BJ (cell line): ENCODE data around the gene LCAT. TPM values are rescaled to one million over a fixed set of nuclear protein-coding genes. Genes with fewer than 3 reads are reported as not detected.

Experiments used
- CTCF ChIA-PET: fragments of 350-600 bp; formaldehyde crosslinking; extraction: SDS; loops from one replicate; lab custom pipeline; 2021; ENCODE audit warnings: antibody characterized with exemption, inconsistent platforms; lab: Yijun Ruan, JAX
- POLR2A ChIA-PET: fragments of 300-600 bp; sonication (Branson Sonifier 250); formaldehyde crosslinking; extraction: SDS; loops from one replicate; lab custom pipeline; 2021; ENCODE audit warnings: antibody characterized with exemption; lab: Charles Lee
- DNase-seq: peaks from one replicate; pipeline ENCODE4 v3.0.0-alpha.2; 2011; ENCODE audit warnings: low read depth
- H3K27me3 ChIP-seq: 2 replicates; pipeline ENCODE4 v1.6.0; 2011; ENCODE audit warnings: low read length; ENCODE audit not compliant: control insufficient read depth, insufficient read depth
- H3K36me3 ChIP-seq: 2 replicates; pipeline ENCODE4 v1.5.1; 2011; ENCODE audit warnings: low read length; ENCODE audit not compliant: control insufficient read depth, insufficient read depth
- H3K4me3 ChIP-seq: 2 replicates; pipeline ENCODE4 v1.5.1; 2011; ENCODE audit warnings: low read depth, mild to moderate bottlenecking, control low read depth, low read length
- polyA plus RNA-seq: library from polyadenylated mRNA; depleted of rRNA; stranded (reverse); fragments of >200 nt; gene quantifications from 2 replicates; pipeline ENCODE4 v1.2.3, GENCODE V29; 2011
- TF ChIP-seq, protein P1 (sequence below): IDR thresholded peaks from 2 replicates; pipeline ENCODE4 v1.5.1; 2011; ENCODE audit warnings: low read depth, mild to moderate bottlenecking, control low read depth, inconsistent platforms, low read length, moderate library complexity; ENCODE audit not compliant: insufficient read depth

Gene LCAT
- polyA plus RNA-seq, 1 experiment = 13.6 TPM

DNA sequence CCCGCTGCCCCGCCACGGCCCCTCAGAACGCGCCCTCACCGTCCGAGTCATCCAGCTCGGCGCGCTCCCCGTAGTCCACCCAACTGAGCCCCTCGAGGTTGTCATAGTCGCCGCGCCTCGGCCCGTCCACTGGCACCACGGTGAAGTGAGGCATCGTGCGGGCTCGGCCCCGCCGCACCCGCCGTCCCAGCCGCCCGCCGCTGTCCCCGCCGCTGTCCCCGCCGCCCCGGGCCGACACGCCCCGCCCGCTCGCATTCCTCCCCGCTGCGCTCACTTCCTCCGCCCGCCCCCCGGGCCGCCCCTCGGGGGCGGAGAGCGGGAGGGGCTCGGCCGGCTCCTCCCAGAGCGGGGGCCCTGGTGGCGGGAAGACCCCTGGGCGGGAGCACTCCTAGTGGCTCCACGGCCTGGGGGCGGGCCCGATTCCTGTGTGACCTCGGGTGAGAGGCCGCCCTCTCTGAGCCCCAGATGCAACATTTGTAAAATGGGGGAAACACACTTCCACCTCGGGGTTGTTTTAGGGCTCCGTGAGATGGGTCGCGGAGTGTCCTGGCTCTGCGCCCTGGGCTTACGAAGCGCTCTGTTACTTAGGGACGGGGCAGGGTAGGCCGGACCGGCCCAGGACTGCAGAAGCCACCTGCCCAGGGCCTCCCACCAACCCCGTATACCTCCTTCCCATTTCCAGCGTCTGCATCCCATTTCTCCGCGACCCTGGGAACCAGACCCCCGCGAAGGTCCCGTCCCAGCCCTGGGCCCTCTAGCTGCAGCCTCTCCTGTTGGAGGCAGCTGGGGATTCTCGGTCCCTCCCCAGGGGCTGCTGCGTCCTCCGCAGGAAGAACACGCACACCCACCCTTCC is 24.7 kb upstream of the LCAT start, which contains the start of gene SLC12A4:
Gene SLC12A4, minus strand, starts transcription at position 238 of the 854 bp plus-strand sequence. Its CDS starts 84 bp downstream, at position 154.
- Histone ChIP-seq H3K4me3 (peak within 1 kb of the TSS; percentile 80), H3K36me3 (peaks cover 4% of the 10 kb centered on the region), H3K27me3 (no peaks in the 10 kb centered on the region)
- ChIA-PET POLR2A (no interaction called here), CTCF (interaction anchor here (0.6 to 2.8 kb wide), 2 partner anchors 72 to 152 kb away, joined by 3 to 15 read pairs; no protein-coding TSS in a partner anchor)
- DNase-seq = peak; percentile 18
- TF ChIP-seq, protein P1, sequence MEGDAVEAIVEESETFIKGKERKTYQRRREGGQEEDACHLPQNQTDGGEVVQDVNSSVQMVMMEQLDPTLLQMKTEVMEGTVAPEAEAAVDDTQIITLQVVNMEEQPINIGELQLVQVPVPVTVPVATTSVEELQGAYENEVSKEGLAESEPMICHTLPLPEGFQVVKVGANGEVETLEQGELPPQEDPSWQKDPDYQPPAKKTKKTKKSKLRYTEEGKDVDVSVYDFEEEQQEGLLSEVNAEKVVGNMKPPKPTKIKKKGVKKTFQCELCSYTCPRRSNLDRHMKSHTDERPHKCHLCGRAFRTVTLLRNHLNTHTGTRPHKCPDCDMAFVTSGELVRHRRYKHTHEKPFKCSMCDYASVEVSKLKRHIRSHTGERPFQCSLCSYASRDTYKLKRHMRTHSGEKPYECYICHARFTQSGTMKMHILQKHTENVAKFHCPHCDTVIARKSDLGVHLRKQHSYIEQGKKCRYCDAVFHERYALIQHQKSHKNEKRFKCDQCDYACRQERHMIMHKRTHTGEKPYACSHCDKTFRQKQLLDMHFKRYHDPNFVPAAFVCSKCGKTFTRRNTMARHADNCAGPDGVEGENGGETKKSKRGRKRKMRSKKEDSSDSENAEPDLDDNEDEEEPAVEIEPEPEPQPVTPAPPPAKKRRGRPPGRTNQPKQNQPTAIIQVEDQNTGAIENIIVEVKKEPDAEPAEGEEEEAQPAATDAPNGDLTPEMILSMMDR = peak; percentile 10; the same call in 1 of the 2 replicates

DNA sequence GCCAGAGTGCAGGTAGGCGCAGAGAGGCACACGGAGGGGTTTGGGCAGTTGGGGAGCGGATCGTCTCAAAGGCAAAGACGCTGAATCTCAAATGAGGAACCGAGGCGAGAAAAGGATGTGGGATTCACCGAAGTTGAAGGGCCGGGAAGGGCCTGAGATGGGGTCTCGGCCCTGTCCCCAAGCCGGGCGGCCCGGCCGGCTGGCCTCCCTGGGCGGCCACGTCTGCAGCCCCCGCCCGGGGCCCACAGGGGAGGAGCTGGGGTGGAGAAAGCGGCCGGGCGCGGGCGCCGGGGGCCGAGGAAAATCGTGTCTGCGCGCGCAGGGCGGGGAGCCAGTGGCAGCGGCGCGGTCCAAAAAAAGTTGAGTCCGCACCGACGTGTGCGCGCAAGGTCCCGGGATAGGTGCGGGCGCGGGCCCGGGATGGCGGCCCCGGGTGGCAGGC is 24.1 kb upstream of the LCAT start:
- POLR2A ChIA-PET = no interaction called here

DNA sequence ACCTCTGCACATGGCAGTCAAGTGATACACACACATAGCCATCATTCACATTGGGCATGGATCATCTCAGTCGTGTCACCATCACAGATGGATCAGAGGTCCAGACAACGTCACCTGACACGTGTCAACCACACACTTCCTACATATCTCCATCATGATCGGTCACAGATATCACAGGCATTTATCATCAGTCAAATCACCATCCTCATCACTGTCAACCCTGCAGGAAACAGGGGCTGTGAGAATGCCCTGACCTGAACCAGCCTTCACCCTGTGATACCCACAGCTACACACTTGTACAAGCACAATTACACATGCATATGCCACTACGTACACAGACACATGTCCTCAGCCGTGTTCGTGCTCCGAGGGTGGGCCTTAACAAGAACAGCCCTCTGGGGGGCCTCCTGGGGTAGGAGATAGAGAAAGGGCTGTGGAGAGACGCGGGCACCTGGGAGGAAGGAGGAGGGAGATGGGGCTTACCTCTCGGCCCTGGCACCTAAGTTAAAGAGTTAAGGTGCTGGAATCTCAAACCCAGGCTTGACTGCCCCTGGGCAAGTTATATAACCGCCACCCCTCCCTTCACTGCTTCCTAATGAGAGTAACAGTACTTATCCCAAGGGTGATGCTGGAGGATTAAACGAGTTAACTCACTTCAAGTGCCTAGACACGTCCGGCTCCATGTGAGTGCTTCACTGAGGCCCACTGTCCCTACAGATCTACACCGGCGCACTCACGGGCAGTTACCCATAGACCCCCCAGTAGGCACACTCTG is 23.4 kb upstream of the LCAT start:
- CTCF ChIA-PET = interaction anchor here (1.3 to 2.8 kb wide), 3 partner anchors 25 to 73 kb away, joined by 5 to 15 read pairs (median 9); partner anchors contain the start of gene PSMB10
- peaks cover 15% of the 10 kb centered on the region for H3K36me3 ChIP-seq
- DNase-seq = no peak
- no peaks in the 10 kb centered on the region for H3K27me3 ChIP-seq
- TF ChIP-seq, protein P1 = no peak
- peak overlapping the region; percentile 80 for H3K4me3 ChIP-seq
- POLR2A ChIA-PET = interaction anchor here (0.6 to 1.0 kb wide), 2 partner anchors 31 to 133 kb away, joined by 3 to 4 read pairs; partner anchors contain the start of gene PSMB10

More for the DNA sequence above, 24.1 kb upstream of the LCAT start:
- TF ChIP-seq, protein P1 = no peak
- Histone ChIP-seq H3K36me3 (peaks cover 10% of the 10 kb centered on the region), H3K4me3 (peak overlapping the region; percentile 80), H3K27me3 (no peaks in the 10 kb centered on the region)
- CTCF ChIA-PET = interaction anchor here (0.6 to 2.8 kb wide), 2 partner anchors 73 to 151 kb away, joined by 3 to 15 read pairs; no protein-coding TSS in a partner anchor
- DNase-seq = no peak

DNA sequence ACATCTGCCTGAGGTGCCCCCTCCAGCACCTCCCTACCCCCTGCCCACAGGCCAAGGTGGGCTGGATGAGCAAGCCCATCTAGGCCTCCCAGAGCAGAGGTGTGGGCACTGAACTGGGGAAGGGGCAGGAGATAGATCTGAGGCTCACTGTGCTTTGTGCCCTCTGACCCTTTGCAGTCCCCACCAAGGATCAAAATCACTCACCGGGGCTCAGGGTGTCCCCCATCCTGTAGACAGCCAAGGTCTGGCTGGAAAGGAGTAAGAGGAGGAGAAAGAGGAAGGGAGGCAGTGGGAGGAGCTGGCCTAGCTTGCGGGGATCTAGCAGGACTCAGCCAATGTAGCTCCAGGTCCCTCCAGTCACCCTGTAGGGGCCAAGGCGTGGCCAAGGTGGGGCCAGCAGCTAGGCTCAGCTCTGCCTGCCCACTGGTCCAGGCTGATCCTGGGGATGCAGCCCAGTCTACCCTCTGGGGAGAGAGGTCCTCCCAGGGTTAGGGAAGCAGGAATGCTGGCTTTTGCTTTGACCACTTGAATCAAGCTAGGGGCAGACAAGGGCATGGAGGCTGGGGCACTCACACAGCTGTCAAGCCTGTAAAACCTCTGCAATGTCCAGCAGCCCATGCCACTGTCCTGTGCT is 22.7 kb upstream of the LCAT start:
- peak overlapping the region; percentile 80 for H3K4me3 ChIP-seq
- ChIA-PET POLR2A (interaction anchor here (0.6 to 1.0 kb wide), 3 partner anchors 30 to 132 kb away, joined by 3 to 4 read pairs (median 4); partner anchors contain the start of gene PSMB10), CTCF (interaction anchor here (1.3 to 2.8 kb wide), 5 partner anchors 24 to 83 kb away, joined by 3 to 15 read pairs (median 5); partner anchors contain the start of gene PSMB10)
- TF ChIP-seq, protein P1 = no peak
- DNase-seq = no peak
- H3K27me3 ChIP-seq = no peaks in the 10 kb centered on the region
- peaks cover 22% of the 10 kb centered on the region for H3K36me3 ChIP-seq
